Activated naive CD4-positive, alpha-beta T cell treated with anti-CD3 and anti-CD28 coated beads for 36 hours (primary cell): ENCODE results near the gene BCL11A. TPM values are rescaled to one million over a fixed set of nuclear protein-coding genes. Genes with fewer than 3 reads are reported as not detected.

Experiments used
- CTCF ChIA-PET: fragments of 350-600 bp; sonication (Branson Sonifier 250); formaldehyde crosslinking; loops from one replicate; lab custom pipeline; 2021; ENCODE audit warnings: antibody characterized with exemption; lab: Charles Lee
- DNase-seq: peaks from one replicate; pipeline ENCODE4 v3.0.0-alpha.2; 2020
- H3K27ac Mint-ChIP-seq: one replicate; pipeline ENCODE4 v1.8.0; 2021; ENCODE audit warnings: mild to moderate bottlenecking, mixed read lengths
- H3K27me3 Mint-ChIP-seq: one replicate; pipeline ENCODE4 v1.8.0; 2021; ENCODE audit warnings: low read depth, mixed read lengths
- H3K36me3 Mint-ChIP-seq: one replicate; pipeline ENCODE4 v1.8.0; 2021; ENCODE audit warnings: low read depth, mixed read lengths
- H3K4me1 Mint-ChIP-seq: one replicate; pipeline ENCODE4 v1.8.0; 2021; ENCODE audit warnings: low read depth, mixed read lengths
- H3K4me3 Mint-ChIP-seq: one replicate; pipeline ENCODE4 v1.8.0; 2021; ENCODE audit warnings: mild to moderate bottlenecking, moderate library complexity, mixed read lengths
- H3K9me3 Mint-ChIP-seq: one replicate; pipeline ENCODE4 v1.8.0; 2021; ENCODE audit warnings: mixed read lengths
- intact Hi-C: fragments of 100-400 bp; cut with micrococcal nuclease; formaldehyde crosslinking; loops from one replicate; pipeline ENCODE4 v1.15.1; 2023
- total RNA-seq, 2 experiments: library from RNA; stranded (reverse); gene quantifications; one replicate each; pipeline ENCODE4 v1.2.3, GENCODE V29; 2021

Gene BCL11A
- total RNA-seq, 2 experiments from 2014 or later: 0.52 to 0.67 TPM

DNA sequence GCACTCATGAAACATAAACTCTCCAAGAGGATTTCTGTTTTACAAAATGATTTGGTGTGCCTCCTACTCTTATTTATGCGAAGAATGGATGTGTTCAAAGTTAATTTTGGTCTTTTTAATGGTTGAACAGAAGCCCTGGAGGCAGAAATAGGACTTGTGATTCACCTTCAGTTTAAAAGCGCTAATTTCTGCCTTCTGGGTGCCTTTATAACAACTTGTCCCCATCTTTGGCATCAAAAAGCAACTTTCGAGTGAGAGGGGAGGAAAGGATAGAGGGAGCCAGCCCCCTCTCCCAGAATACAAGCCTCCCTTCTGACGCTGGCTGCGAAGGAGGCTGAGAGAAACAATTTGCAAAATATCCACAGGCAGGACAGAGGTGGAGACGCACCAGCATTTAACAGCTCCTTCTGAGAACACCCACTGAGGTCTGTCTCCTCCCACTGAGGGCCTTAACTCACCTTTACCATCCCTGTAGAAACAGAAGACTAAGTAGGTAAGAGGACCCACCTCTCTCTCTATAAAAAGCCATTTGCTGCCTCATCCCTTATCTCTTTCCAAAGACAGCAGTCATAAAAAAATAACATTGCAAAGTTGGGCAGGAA is 24.3 kb upstream of the BCL11A start:
- H3K27ac Mint-ChIP-seq: no peak overlapping the region
- no peak for DNase-seq
- no peak overlapping the region for H3K4me3 Mint-ChIP-seq
- no peaks in the 10 kb centered on the region for H3K36me3 Mint-ChIP-seq
- intact Hi-C loops: no loop called here
- CTCF ChIA-PET: no interaction called here
- peaks cover 17% of the 10 kb centered on the region for H3K27me3 Mint-ChIP-seq
- H3K9me3 Mint-ChIP-seq: no peaks in the 10 kb centered on the region
- H3K4me1 Mint-ChIP-seq: peaks cover 2% of the 10 kb centered on the region

DNA sequence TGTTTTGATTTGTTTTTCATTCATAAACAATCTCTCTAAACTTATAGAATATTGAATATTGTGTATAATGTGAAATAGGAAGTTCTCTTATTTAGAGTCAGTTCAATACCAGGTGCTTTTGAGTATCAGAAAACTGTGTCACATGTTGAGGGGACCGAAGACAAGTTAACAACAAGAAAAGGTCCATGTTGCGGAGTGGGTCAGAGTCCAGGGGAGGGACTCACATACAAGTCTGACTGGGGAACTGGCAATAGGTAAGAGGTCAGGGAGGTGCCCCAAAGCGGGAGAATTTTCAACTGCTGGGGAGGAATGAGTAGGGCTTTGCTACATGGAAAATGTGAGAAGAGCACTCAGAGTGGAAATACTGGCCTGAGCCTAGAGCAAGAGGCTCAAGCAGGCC is 19.8 kb upstream of the BCL11A start:
- H3K4me3 Mint-ChIP-seq: no peak overlapping the region
- CTCF ChIA-PET: no interaction called here
- peaks cover 17% of the 10 kb centered on the region for H3K27me3 Mint-ChIP-seq
- DNase-seq: no peak
- intact Hi-C loops: no loop called here
- H3K27ac Mint-ChIP-seq: no peak overlapping the region
- H3K4me1 Mint-ChIP-seq: no peaks in the 10 kb centered on the region
- H3K9me3 Mint-ChIP-seq: no peaks in the 10 kb centered on the region
- H3K36me3 Mint-ChIP-seq: no peaks in the 10 kb centered on the region

DNA sequence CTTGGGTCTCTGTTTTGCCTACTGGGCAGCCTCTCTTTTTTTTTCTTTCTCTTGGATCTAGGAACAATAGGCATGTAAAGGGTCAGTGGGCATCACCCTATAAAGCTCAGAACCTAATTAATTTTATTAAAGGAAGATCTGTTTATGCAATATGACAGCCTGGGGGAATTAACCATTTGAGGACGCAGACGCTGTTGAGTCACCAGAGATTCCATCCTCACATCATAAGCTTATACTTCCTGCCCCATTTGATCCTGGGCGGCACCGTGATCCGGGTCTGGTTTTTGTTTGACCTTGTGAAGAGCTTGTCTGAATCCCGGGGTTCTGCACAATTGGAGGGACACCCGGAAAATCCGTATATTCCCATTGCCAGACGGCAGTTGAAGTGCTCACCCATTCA is 16.8 kb upstream of the BCL11A start:
- Mint-ChIP-seq H3K4me1 (no peaks in the 10 kb centered on the region), H3K27ac (no peak overlapping the region), H3K36me3 (no peaks in the 10 kb centered on the region), H3K9me3 (no peaks in the 10 kb centered on the region), H3K4me3 (no peak overlapping the region), H3K27me3 (peaks cover 31% of the 10 kb centered on the region)
- no peak for DNase-seq
- CTCF ChIA-PET: interaction anchor here (1.4 to 2.8 kb wide), 3 partner anchors 9 to 11 kb away, joined by 3 to 10 read pairs (median 7); no protein-coding TSS in a partner anchor
- intact Hi-C loops: no loop called here

DNA sequence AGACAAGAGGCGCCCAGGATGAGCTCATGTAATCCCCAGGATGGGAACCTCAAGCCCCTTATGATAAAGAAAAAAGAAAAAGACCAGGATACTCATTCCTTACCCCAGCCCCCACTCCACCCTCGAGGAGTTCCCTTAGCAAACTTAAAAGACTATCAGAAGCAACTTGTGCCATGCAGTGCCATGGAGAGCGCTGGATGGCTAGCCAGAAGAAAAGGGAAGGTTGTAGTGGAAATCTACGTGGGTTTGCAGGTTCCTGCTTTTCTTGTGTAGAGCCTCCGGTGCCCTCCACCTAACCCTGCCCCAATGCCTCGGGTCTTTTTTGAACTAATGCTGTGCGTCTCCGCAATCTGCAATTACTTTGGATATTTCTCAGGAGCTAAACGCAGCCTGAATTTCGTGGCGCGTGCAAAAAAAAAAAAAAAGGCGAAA is 16.2 kb upstream of the BCL11A start:
- H3K36me3 Mint-ChIP-seq: no peaks in the 10 kb centered on the region
- H3K9me3 Mint-ChIP-seq: no peaks in the 10 kb centered on the region
- intact Hi-C loops: no loop called here
- DNase-seq: no peak
- H3K4me1 Mint-ChIP-seq: no peaks in the 10 kb centered on the region
- CTCF ChIA-PET: interaction anchor here (0.6 to 2.8 kb wide), 4 partner anchors 9 to 267 kb away, joined by 3 to 10 read pairs (median 4); no protein-coding TSS in a partner anchor
- peaks cover 33% of the 10 kb centered on the region for H3K27me3 Mint-ChIP-seq
- no peak overlapping the region for H3K27ac Mint-ChIP-seq
- no peak overlapping the region for H3K4me3 Mint-ChIP-seq

DNA sequence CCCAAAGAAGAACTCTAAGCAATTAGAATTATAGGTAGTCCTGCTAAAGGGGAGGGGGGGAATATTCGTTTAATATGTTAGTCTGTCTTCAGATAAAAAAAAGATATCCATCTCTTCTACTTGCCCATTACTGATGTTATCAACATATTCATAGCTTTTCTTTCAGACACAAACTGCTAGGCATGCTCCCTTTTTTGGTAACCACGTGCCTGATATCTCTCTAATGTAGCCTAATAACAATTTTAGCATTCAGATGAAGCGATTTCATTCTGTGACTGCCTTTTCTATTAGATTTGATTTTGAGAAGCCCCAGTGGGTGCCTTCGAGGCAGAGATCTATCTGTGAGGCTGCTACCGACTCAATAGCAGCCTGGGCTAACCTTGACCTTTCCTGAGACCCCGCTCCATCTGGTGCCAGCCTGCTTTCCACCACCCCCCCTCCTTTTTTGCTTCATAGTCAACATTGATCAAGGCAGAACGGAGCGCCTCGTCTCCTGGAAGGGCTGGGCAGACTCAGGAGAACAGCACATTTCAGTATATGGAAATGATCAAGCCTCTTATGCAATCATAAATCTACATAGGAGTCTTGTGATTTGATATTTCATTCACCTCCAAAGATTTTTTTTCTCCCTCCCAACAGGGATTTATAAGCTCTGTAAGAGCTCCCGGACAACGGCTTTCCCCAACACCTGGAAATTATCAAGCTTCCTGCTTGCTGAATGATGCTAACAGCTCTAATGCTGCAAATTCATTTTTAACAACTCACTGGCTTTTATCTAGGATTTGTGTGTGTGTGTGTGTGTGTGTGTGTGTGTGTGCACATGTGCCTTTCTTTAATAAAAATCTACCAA is 14.7 kb upstream of the BCL11A start:
- Mint-ChIP-seq H3K27ac (no peak overlapping the region), H3K36me3 (no peaks in the 10 kb centered on the region), H3K27me3 (peaks cover 38% of the 10 kb centered on the region), H3K4me3 (no peak overlapping the region), H3K9me3 (no peaks in the 10 kb centered on the region), H3K4me1 (no peaks in the 10 kb centered on the region)
- CTCF ChIA-PET: interaction anchor here (0.5 to 1.0 kb wide), 6 partner anchors 11 to 1721 kb away, joined by 3 to 4 read pairs (median 3); no protein-coding TSS in a partner anchor
- intact Hi-C loops: loop anchor here (1.0 kb wide), 1 partner anchor 11 kb away; no protein-coding TSS in a partner anchor
- no peak for DNase-seq

DNA sequence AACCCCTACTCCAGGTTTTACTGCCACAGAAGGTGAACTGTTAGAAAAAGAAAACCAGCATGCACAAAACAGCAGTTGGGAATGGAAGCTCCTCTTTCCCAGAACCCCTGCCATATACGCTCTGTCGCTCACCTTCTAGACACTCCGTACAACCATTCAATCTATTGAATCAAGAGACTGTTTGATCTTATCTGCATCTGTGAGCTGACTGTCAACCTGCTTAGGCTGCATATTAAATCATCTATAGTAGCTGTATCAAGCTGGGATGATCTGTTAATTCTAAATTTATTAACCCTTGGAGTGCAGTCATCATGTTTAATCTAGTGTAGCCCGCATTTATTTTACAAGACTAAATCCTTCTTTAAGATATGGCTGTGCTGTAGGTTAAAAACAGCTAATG is 13.6 kb upstream of the BCL11A start:
- intact Hi-C loops: loop anchor here (1.0 kb wide), 1 partner anchor 10 kb away; no protein-coding TSS in a partner anchor
- H3K36me3 Mint-ChIP-seq: no peaks in the 10 kb centered on the region

DNA sequence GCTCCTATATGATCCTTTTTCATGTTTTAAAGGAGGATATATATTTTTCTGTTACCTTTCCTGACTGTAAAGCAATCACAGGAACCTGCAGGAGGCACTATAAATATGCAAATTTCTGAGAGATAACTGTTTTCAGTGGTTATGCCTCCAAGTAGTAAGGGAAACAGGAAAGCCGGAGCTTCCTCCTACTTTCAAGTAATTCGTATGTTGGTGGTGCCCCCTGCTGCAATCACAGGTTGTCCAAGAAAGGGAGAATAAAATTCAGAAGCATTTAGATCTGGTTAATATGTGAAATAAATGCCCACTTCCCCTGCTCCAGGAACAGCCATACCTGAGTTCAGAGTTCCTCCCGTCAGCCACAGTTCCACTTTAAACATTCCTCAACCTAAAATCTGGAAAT is 12.0 kb upstream of the BCL11A start:
- CTCF ChIA-PET: no interaction called here
- DNase-seq: peak; percentile 33
- Mint-ChIP-seq H3K4me3 (no peak overlapping the region), H3K9me3 (no peaks in the 10 kb centered on the region), H3K27ac (no peak overlapping the region), H3K36me3 (no peaks in the 10 kb centered on the region), H3K4me1 (no peaks in the 10 kb centered on the region), H3K27me3 (peaks cover 45% of the 10 kb centered on the region)
- intact Hi-C loops: no loop called here

More for the DNA sequence above, 13.6 kb upstream of the BCL11A start:
- Mint-ChIP-seq H3K4me1 (no peaks in the 10 kb centered on the region), H3K4me3 (no peak overlapping the region), H3K27me3 (peaks cover 41% of the 10 kb centered on the region), H3K9me3 (no peaks in the 10 kb centered on the region), H3K27ac (no peak overlapping the region)
- no peak for DNase-seq
- CTCF ChIA-PET: no interaction called here

DNA sequence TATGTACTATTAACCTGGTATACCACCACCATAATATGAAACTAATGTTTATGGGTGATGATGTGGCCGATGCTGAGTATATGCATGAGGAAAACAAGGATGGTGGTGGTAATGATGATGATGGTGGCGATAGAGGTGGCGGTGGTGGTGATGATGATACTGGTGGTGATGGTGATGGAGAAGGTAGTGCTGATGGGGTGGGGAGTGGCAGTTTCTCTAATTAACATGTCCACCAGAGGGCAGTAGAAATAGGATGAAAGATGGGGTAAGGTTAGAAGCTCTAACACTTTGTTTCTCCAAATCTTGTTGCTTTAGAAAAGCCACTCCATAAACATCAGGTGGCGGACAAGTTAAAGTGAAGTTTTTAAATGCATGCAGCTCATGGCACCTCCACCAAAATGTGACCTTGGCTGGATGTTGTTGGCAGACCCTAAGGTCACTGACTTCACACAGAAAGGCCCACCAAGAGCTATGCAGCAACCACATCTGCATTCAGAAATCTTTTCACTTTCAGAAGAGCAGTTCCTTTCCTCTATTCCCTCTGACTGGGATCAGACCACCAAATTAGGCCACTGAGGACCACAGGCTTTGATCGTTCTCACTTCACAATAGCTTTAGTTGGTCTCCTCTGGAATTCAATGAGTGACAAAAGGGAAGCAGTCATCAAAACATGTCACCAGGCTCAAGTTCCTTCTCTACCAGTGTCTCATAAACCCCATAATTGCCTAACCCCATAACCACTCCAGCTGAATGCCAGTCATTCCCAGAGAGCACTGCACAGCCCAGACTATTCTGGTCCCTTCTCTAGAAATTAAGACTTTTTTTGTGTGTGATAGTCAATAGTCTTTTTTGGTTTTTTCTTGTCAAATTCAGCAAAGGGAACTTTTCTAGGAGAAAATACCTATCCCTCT is 7.5 kb upstream of the BCL11A start:
- CTCF ChIA-PET: interaction anchor here (0.5 to 4.9 kb wide), 16 partner anchors 9 to 677 kb away, joined by 3 to 61 read pairs (median 4); no protein-coding TSS in a partner anchor
- peak; percentile 20 for DNase-seq
- Mint-ChIP-seq H3K36me3 (no peaks in the 10 kb centered on the region), H3K27me3 (peaks cover 60% of the 10 kb centered on the region), H3K9me3 (no peaks in the 10 kb centered on the region), H3K4me3 (no peak overlapping the region), H3K4me1 (peaks cover 13% of the 10 kb centered on the region), H3K27ac (no peak overlapping the region)
- intact Hi-C loops: loop anchor here (1.0 to 5.0 kb wide), 3 partner anchors 20 to 113 kb away; no protein-coding TSS in a partner anchor

DNA sequence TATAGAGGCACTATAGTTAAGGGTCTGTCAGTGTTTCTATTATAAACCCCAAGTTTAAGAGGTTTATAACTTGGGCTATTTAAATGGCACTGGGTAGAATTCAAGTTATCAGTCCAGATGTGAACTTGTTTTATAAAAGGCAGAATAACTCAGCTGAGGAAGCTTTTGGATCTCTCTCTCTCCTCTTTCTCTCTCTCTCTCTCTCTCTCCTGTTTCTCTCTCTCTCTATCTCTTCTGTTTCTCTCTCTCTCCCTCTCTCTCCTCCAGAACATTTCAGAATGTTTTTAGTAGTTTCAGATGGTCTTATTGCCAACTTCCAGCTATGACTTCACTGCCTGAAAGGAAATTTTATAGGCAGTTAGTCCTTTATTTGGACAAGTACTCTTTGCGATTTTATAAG is 6.4 kb upstream of the BCL11A start:
- H3K27ac Mint-ChIP-seq: no peak overlapping the region
- H3K4me1 Mint-ChIP-seq: peaks cover 22% of the 10 kb centered on the region
- H3K27me3 Mint-ChIP-seq: peaks cover 66% of the 10 kb centered on the region
- no peaks in the 10 kb centered on the region for H3K9me3 Mint-ChIP-seq
- CTCF ChIA-PET: interaction anchor here (0.6 to 4.9 kb wide), 8 partner anchors 10 to 199 kb away, joined by 3 to 61 read pairs (median 4); no protein-coding TSS in a partner anchor
- no peak for DNase-seq
- intact Hi-C loops: loop anchor here (1.0 to 10.0 kb wide), 9 partner anchors 21 to 1795 kb away; partner anchors contain the start of genes PAPOLG, PEX13 and PUS10
- H3K36me3 Mint-ChIP-seq: no peaks in the 10 kb centered on the region
- no peak overlapping the region for H3K4me3 Mint-ChIP-seq

DNA sequence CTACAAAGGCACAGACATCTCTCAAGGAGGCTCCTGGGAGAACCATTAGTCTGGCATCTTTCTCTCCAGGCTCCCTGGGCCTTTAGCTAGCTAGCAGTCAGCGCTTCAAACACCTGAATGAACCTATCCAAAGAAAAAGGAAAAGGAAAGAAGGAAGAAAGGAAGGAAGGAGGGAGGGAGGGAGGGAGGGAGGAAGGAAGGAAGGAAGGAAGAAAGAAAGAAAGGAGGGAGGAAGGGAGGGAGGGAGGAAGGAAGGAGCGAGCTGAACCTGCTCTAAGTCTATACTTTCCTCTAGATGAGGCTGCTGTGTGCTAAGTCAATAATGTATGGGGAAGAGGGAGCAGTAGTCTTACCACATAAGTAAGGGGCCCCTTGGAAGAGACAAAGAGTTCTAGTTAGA is 5.1 kb upstream of the BCL11A start:
- intact Hi-C loops: loop anchor here (5.0 to 10.0 kb wide), 6 partner anchors 199 to 1794 kb away; partner anchors contain the start of genes PAPOLG, PEX13 and PUS10
- Mint-ChIP-seq H3K4me1 (peaks cover 22% of the 10 kb centered on the region), H3K4me3 (no peak overlapping the region), H3K36me3 (no peaks in the 10 kb centered on the region), H3K9me3 (no peaks in the 10 kb centered on the region), H3K27me3 (peaks cover 61% of the 10 kb centered on the region), H3K27ac (no peak overlapping the region)
- CTCF ChIA-PET: interaction anchor here (0.5 to 4.9 kb wide), 6 partner anchors 9 to 300 kb away, joined by 3 to 61 read pairs (median 3); no protein-coding TSS in a partner anchor
- DNase-seq: no peak

DNA sequence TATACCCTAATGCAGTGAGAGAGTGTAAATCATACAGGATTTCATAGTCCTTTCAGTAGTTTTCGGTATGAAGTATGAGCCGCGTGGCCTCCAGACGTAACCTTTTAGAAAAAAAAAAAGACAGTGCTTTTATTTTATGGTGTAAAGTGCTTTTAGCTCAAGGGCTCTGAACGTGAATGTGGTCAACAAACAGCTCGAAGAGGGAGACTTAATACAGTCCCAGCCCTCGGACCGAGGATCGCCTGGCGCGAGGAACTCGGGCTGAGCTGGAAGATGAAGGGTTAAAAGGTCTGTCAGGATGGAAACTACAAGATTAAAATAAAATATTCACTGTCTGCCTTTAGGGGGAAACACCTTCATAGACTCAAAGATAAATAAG is 4.0 kb upstream of the BCL11A start:
- peaks cover 25% of the 10 kb centered on the region for H3K4me1 Mint-ChIP-seq
- CTCF ChIA-PET: interaction anchor here (1.1 to 4.9 kb wide), 2 partner anchors 26 to 46 kb away, joined by 3 to 61 read pairs; no protein-coding TSS in a partner anchor
- H3K27me3 Mint-ChIP-seq: peaks cover 60% of the 10 kb centered on the region
- H3K9me3 Mint-ChIP-seq: no peaks in the 10 kb centered on the region
- peak overlapping the region; percentile 51 for H3K4me3 Mint-ChIP-seq
- H3K27ac Mint-ChIP-seq: no peak overlapping the region
- no peak for DNase-seq
- intact Hi-C loops: loop anchor here (1.0 to 10.0 kb wide), 8 partner anchors 10 to 1793 kb away; partner anchors contain the start of genes PAPOLG, PEX13 and PUS10
- no peaks in the 10 kb centered on the region for H3K36me3 Mint-ChIP-seq
